ENCODE measurements around the gene ATXN10.

- TF ChIP-seq CTCF (IDR thresholded peaks at IDR 0.05): no peak
- no peak for TF ChIP-seq POLR2A (IDR thresholded peaks at IDR 0.05)
These were observed 20.9 kb upstream of the ATXN10 start for GRCh38 chr22:45650721-45651120.
